H1 (cell line): Measurements from ENCODE around the gene PID1. TPM values are rescaled to one million over a fixed set of nuclear protein-coding genes. Genes with fewer than 3 reads are reported as not detected.

ENCODE experiments used
- ASH2L ChIP-seq: fragments of 200-600, 300-600 bp; sonication (generic); IDR thresholded peaks from one replicate; pipeline ENCODE4 v1.7.1; 2017; ENCODE audit warnings: low read length
- ATF3 ChIP-seq: IDR thresholded peaks from 2 replicates; pipeline ENCODE4 v1.6.1; 2011; ENCODE audit warnings: low read depth, mild to moderate bottlenecking, low read length; ENCODE audit not compliant: insufficient read depth
- BCL11A ChIP-seq, 2 experiments: IDR thresholded peaks; one replicate each; pipeline ENCODE4 v1.6.1; 2011; ENCODE audit warnings: low read depth in 2 of 2, low read length in 2 of 2, mild to moderate bottlenecking in 2 of 2
- CHD7 ChIP-seq: fragments of 300-600 bp; sonication (generic); IDR thresholded peaks from 2 replicates; pipeline ENCODE4 v1.7.1; 2012; ENCODE audit warnings: low read length, moderate library complexity, mild to moderate bottlenecking, inconsistent platforms; ENCODE audit not compliant: insufficient replicate concordance
- CTBP2 ChIP-seq: IDR thresholded peaks from 2 replicates; pipeline ENCODE4 v1.7.0; 2011; ENCODE audit warnings: borderline replicate concordance, mild to moderate bottlenecking, moderate library complexity, mixed read lengths, low read length; ENCODE audit not compliant: insufficient read depth, insufficient read length
- E2F6 ChIP-seq: IDR thresholded peaks from 2 replicates; pipeline ENCODE4 v1.6.1; 2012; ENCODE audit warnings: inconsistent platforms
- KDM5A ChIP-seq: fragments of 200-600 bp; IDR thresholded peaks from 2 replicates; pipeline ENCODE4 v1.7.1; 2012; ENCODE audit warnings: mild to moderate bottlenecking, low read length, inconsistent platforms, mixed read lengths
- RBBP5 ChIP-seq: IDR thresholded peaks from 2 replicates; pipeline ENCODE4 v1.7.1; 2012; ENCODE audit warnings: low read depth, mild to moderate bottlenecking, inconsistent platforms, low read length, moderate library complexity, borderline replicate concordance
- SAP30 ChIP-seq: fragments of 300-600 bp; sonication (generic); IDR thresholded peaks from 2 replicates; pipeline ENCODE4 v1.7.1; 2012; ENCODE audit warnings: low read length, moderate library complexity, mild to moderate bottlenecking, inconsistent platforms; ENCODE audit not compliant: insufficient read depth, insufficient replicate concordance
- SRF ChIP-seq: IDR thresholded peaks from 2 replicates; pipeline ENCODE4 v1.6.1; 2011; ENCODE audit warnings: mild to moderate bottlenecking, low read depth, low read length, moderate library complexity
- polyA plus RNA-seq, 7 experiments: library from polyadenylated mRNA; depleted of rRNA in 3 of 7; stranded (reverse) in 5 of 7; unstranded in 2 of 7; fragments of >200 nt in 5 of 7; fragments of 200-250 nt in 2 of 7; gene quantifications; 1 replicate in 5 of 7; 2 replicates in 1 of 7; 4 replicates in 1 of 7; pipeline versions ENCODE4 v1.2.1 to v1.2.3, GENCODE V29; 2011 to 2013; ENCODE audit warnings: missing spikeins in 2 of 7, mixed read lengths in 2 of 7
- total RNA-seq: library from RNA; stranded (reverse); fragmentation: NEBNext Ultra II Directional; extraction: Animal tissue kit (Norgen Biotek cat#: 25700); gene quantifications from 2 replicates; pipeline ENCODE4 v1.2.1, GENCODE V29; 2021

PID1 gene
- total and polyA plus RNA-seq, 2 of the 8 experiments (the other 6 are each of a cell fraction or from before 2014, with no cell fraction given): 1.5 to 3.3 TPM

GRCh38 chr2:229009816-229010215 lies 261.3 kb downstream of the PID1 start (continued):
- TF ChIP-seq CHD7: no peak
- no peak for TF ChIP-seq CTBP2
- TF ChIP-seq BCL11A (IDR thresholded peaks at IDR 0.05; ENCODE audit: low read depth in 2 of 2, low read length in 2 of 2): no peak
- no peak for TF ChIP-seq RBBP5
- no peak for TF ChIP-seq E2F6
- TF ChIP-seq ASH2L: no peak
- TF ChIP-seq ATF3: no peak
- no peak for TF ChIP-seq SAP30
- no peak for TF ChIP-seq SRF
- TF ChIP-seq KDM5A: no peak
